Stimulated activated CD4-positive, alpha-beta T cell treated with anti-CD3 and anti-CD28 coated beads, Interleukin-4, amount 100 ng/mL, for 24 hours (primary cell): ENCODE results near the gene SNAPC2.

Source experiments
- DNase-seq: peaks from one replicate; pipeline ENCODE4 v3.0.0-alpha.2; 2020

Gene SNAPC2

DNA sequence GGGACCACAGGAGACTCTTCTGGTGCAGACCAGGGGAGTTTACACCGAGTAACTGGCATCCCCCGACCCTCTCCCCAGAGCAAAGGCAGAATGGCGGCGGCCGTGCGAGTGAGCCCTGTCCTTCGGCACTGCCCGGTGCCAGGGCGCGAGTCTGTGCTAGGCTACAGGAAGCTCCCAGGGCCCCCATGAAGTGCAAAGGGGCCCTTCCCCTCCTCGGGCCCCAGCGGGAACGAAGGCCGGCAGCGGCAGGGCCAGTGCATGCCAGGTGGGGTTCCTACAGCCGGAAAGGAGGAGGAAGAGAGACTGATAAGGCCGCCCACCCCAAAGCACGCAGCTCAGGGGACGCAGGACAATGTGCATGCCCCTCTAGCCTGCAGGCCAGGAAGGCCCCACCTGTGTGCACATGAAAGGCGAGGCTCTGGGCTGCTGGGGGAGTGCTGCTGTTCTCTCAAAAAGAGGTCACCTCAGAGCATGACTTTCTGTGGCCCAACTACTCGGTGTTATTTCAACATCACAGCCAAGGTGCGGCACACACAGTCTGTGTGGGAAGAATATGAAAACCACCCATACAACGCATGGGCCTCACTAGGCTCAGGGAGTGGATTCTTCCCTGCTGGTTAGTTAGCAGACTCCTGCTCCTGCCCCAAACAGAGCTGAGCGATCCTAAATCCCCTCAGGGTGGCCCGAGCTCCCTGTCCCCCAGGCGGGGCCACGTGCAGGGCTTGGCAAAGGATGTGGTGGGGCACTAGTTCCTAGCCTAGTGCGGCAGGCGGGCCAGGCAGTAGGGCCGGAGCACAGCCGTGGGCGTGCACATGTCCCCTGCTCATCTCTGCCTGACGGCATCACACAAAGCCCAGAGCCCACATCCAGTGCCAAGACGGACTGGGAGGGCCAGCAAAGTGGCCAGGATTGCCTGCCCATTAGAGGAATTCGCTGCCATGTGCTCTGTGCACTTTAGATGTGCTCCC is 51.7 kb downstream of the SNAPC2 start:
- DNase-seq, result no peak
